SK-N-SH treated with all-trans-retinoic acid at 6 μM for 48 hours (cell line): ENCODE measurements around the gene WWC1.

Experiments used
- ATAC-seq: fragments of 200-7000 bp; cut with Tn5 transposase; 3 replicates; pipeline ENCODE4 v1.9.1; 2020; ENCODE audit warnings: mild to moderate bottlenecking, moderate library complexity
- ARNTL ChIP-seq: fragments of 450-650 bp; formaldehyde crosslinking; IDR thresholded peaks from 2 replicates; pipeline ENCODE4 v1.5.0; 2020; ENCODE audit warnings: low read depth, mild to moderate bottlenecking, moderate library complexity, borderline replicate concordance
- BACH2 ChIP-seq: fragments of 250-450 bp; sonication (Bioruptor Pico); IDR thresholded peaks from 2 replicates; pipeline ENCODE4 v1.9.0; 2021; ENCODE audit warnings: mild to moderate bottlenecking, borderline replicate concordance
- CREB5 ChIP-seq: fragments of 250-450 bp; sonication (Bioruptor Pico); IDR thresholded peaks from 2 replicates; pipeline ENCODE4 v1.5.1; 2020; ENCODE audit warnings: low read depth, mild to moderate bottlenecking, moderate library complexity
- CSDC2 ChIP-seq: fragments of 250-450 bp; sonication (Bioruptor Pico); IDR thresholded peaks from 2 replicates; pipeline ENCODE4 v1.5.0; 2020; ENCODE audit warnings: mild to moderate bottlenecking, moderate library complexity
- ESRRG ChIP-seq: fragments of 250-450 bp; sonication (Bioruptor Pico); IDR thresholded peaks from 2 replicates; pipeline ENCODE4 v1.6.1; 2021; ENCODE audit warnings: mild to moderate bottlenecking
- GLIS3 ChIP-seq: fragments of 250-450 bp; sonication (Bioruptor Pico); IDR thresholded peaks from 2 replicates; pipeline ENCODE4 v1.5.0; 2020; ENCODE audit warnings: mild to moderate bottlenecking, moderate library complexity
- ISL1 ChIP-seq: fragments of 250-450 bp; sonication (Bioruptor Pico); IDR thresholded peaks from 2 replicates; pipeline ENCODE4 v2.1.2; 2022; ENCODE audit warnings: mild to moderate bottlenecking, moderate library complexity
- OSR1 ChIP-seq: fragments of 250-450 bp; sonication (Bioruptor Pico); IDR thresholded peaks from 2 replicates; pipeline ENCODE4 v1.8.0; 2022; ENCODE audit warnings: moderate library complexity, mild to moderate bottlenecking, inconsistent platforms
- POU6F1 ChIP-seq: fragments of 250-450 bp; sonication (Bioruptor Pico); IDR thresholded peaks from 2 replicates; pipeline ENCODE4 v1.8.0; 2021; ENCODE audit warnings: low read depth, mild to moderate bottlenecking, moderate library complexity, borderline replicate concordance
- PPARA ChIP-seq: fragments of 250-450 bp; sonication (Bioruptor Pico); IDR thresholded peaks from 2 replicates; pipeline ENCODE4 v1.5.0; 2020; ENCODE audit warnings: mild to moderate bottlenecking, borderline replicate concordance
- RARB ChIP-seq: fragments of 250-450 bp; sonication (Bioruptor Pico); IDR thresholded peaks from 2 replicates; pipeline ENCODE4 v1.8.0; 2021; ENCODE audit warnings: mild to moderate bottlenecking, moderate library complexity
- SNAI2 ChIP-seq: fragments of 250-450 bp; sonication (Bioruptor Pico); IDR thresholded peaks from 2 replicates; pipeline ENCODE4 v1.5.0; 2020; ENCODE audit warnings: mild to moderate bottlenecking, moderate library complexity
- TCF4 ChIP-seq: fragments of 250-450 bp; sonication (Bioruptor Pico); IDR thresholded peaks from 2 replicates; pipeline ENCODE4 v1.8.0; 2021; ENCODE audit warnings: mild to moderate bottlenecking, moderate library complexity, borderline replicate concordance
- TOX ChIP-seq: fragments of 250-450 bp; sonication (Bioruptor Pico); IDR thresholded peaks from 2 replicates; pipeline ENCODE4 v1.8.0; 2021; ENCODE audit warnings: mild to moderate bottlenecking, moderate library complexity, borderline replicate concordance
- ZC3H10 ChIP-seq: fragments of 250-450 bp; sonication (Bioruptor Pico); IDR thresholded peaks from 2 replicates; pipeline ENCODE4 v1.5.1; 2021; ENCODE audit warnings: mild to moderate bottlenecking, moderate library complexity
- ZFP30 ChIP-seq: fragments of 450-650 bp; formaldehyde crosslinking; IDR thresholded peaks from 2 replicates; pipeline ENCODE4 v1.5.0; 2022; ENCODE audit warnings: mild to moderate bottlenecking, moderate library complexity
- ZNF565 ChIP-seq: fragments of 450-650 bp; formaldehyde crosslinking; conservative IDR thresholded peaks from 2 replicates; pipeline ENCODE4 v1.5.0; 2020; ENCODE audit warnings: low read depth, mild to moderate bottlenecking, moderate library complexity
- ZNF8 ChIP-seq: fragments of 450-650 bp; formaldehyde crosslinking; IDR thresholded peaks from 2 replicates; pipeline ENCODE4 v1.5.0; 2020; ENCODE audit warnings: mild to moderate bottlenecking, moderate library complexity
- TF ChIP-seq, protein P1 (sequence below): fragments of 250-450 bp; sonication (Bioruptor Pico); IDR thresholded peaks from 2 replicates; pipeline ENCODE4 v1.5.1; 2021; ENCODE audit warnings: mild to moderate bottlenecking, moderate library complexity
- TF ChIP-seq, protein P2 (sequence below): fragments of 250-450 bp; sonication (Bioruptor Pico); IDR thresholded peaks from 2 replicates; pipeline ENCODE4 v1.8.0; 2020; ENCODE audit warnings: mild to moderate bottlenecking, moderate library complexity, borderline replicate concordance
- TF ChIP-seq, protein P3 (sequence below): fragments of 250-450 bp; sonication (Bioruptor Pico); IDR thresholded peaks from 2 replicates; pipeline ENCODE4 v1.5.0; 2020; ENCODE audit warnings: mild to moderate bottlenecking, moderate library complexity

WWC1 gene

GRCh38 chr5:168467755-168468330 lies 176.4 kb downstream of the WWC1 start:
- no peak for ATAC-seq
- TF ChIP-seq TOX (CRISPR knock-in tag) (no peak), PPARA (CRISPR knock-in tag) (no peak), OSR1 (CRISPR knock-in tag) (no peak)
- TF ChIP-seq, protein P1, sequence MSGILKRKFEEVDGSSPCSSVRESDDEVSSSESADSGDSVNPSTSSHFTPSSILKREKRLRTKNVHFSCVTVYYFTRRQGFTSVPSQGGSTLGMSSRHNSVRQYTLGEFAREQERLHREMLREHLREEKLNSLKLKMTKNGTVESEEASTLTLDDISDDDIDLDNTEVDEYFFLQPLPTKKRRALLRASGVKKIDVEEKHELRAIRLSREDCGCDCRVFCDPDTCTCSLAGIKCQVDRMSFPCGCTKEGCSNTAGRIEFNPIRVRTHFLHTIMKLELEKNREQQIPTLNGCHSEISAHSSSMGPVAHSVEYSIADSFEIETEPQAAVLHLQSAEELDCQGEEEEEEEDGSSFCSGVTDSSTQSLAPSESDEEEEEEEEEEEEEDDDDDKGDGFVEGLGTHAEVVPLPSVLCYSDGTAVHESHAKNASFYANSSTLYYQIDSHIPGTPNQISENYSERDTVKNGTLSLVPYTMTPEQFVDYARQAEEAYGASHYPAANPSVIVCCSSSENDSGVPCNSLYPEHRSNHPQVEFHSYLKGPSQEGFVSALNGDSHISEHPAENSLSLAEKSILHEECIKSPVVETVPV (CRISPR knock-in tag), result no peak

GRCh38 chr5:168468836-168469235 lies 177.4 kb downstream of the WWC1 start:
- no peak for TF ChIP-seq TOX (CRISPR knock-in tag)
- TF ChIP-seq ARNTL, result no peak
- TF ChIP-seq, protein P2, sequence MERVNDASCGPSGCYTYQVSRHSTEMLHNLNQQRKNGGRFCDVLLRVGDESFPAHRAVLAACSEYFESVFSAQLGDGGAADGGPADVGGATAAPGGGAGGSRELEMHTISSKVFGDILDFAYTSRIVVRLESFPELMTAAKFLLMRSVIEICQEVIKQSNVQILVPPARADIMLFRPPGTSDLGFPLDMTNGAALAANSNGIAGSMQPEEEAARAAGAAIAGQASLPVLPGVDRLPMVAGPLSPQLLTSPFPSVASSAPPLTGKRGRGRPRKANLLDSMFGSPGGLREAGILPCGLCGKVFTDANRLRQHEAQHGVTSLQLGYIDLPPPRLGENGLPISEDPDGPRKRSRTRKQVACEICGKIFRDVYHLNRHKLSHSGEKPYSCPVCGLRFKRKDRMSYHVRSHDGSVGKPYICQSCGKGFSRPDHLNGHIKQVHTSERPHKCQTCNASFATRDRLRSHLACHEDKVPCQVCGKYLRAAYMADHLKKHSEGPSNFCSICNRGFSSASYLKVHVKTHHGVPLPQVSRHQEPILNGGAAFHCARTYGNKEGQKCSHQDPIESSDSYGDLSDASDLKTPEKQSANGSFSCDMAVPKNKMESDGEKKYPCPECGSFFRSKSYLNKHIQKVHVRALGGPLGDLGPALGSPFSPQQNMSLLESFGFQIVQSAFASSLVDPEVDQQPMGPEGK (CRISPR knock-in tag), result no peak
- no peak for TF ChIP-seq CREB5 (CRISPR knock-in tag)
- no peak for TF ChIP-seq BACH2 (CRISPR knock-in tag)
- TF ChIP-seq, protein P1 (CRISPR knock-in tag), result no peak
- no peak for TF ChIP-seq RARB (CRISPR knock-in tag)
- no peak for TF ChIP-seq ZNF565 (CRISPR knock-in tag)
- TF ChIP-seq ESRRG (CRISPR knock-in tag), result no peak
- no peak for TF ChIP-seq ZC3H10 (CRISPR knock-in tag)
- no peak for ATAC-seq

DNA sequence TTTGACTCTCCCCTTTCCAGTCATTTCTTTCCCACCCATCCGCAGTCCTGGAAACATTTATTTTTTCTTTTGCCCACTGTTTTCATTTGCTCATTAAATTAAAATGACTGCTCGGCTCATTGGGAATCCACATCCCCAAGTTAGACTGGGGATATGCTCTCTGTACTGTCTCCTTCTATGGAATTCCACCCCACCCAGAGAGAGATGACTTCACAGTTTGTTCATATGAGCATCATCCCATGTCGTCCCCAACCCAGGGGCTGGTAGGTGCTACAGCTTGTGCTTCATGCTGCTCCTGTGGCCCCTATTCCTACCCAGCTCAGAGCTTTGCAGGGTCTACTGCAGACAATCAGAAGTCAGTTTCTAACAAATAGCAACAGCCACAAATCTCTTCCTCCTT lies 178.4 kb downstream of the WWC1 start:
- TF ChIP-seq, protein P1 (CRISPR knock-in tag), result no peak
- no peak for TF ChIP-seq ZFP30 (CRISPR knock-in tag)
- no peak for TF ChIP-seq CREB5 (CRISPR knock-in tag)
- TF ChIP-seq, protein P2 (CRISPR knock-in tag), result no peak
- no peak for TF ChIP-seq OSR1 (CRISPR knock-in tag)
- TF ChIP-seq ZC3H10 (CRISPR knock-in tag), result no peak
- TF ChIP-seq ZNF8 (CRISPR knock-in tag), result no peak
- no peak for TF ChIP-seq TCF4 (CRISPR knock-in tag)
- no peak for TF ChIP-seq SNAI2 (CRISPR knock-in tag)
- TF ChIP-seq ESRRG (CRISPR knock-in tag), result no peak
- TF ChIP-seq, protein P3, sequence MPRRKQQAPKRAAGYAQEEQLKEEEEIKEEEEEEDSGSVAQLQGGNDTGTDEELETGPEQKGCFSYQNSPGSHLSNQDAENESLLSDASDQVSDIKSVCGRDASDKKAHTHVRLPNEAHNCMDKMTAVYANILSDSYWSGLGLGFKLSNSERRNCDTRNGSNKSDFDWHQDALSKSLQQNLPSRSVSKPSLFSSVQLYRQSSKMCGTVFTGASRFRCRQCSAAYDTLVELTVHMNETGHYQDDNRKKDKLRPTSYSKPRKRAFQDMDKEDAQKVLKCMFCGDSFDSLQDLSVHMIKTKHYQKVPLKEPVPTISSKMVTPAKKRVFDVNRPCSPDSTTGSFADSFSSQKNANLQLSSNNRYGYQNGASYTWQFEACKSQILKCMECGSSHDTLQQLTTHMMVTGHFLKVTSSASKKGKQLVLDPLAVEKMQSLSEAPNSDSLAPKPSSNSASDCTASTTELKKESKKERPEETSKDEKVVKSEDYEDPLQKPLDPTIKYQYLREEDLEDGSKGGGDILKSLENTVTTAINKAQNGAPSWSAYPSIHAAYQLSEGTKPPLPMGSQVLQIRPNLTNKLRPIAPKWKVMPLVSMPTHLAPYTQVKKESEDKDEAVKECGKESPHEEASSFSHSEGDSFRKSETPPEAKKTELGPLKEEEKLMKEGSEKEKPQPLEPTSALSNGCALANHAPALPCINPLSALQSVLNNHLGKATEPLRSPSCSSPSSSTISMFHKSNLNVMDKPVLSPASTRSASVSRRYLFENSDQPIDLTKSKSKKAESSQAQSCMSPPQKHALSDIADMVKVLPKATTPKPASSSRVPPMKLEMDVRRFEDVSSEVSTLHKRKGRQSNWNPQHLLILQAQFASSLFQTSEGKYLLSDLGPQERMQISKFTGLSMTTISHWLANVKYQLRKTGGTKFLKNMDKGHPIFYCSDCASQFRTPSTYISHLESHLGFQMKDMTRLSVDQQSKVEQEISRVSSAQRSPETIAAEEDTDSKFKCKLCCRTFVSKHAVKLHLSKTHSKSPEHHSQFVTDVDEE (CRISPR knock-in tag), result no peak
- no peak for TF ChIP-seq GLIS3
- TF ChIP-seq CSDC2 (CRISPR knock-in tag), result no peak
- TF ChIP-seq ISL1, result no peak
- TF ChIP-seq RARB (CRISPR knock-in tag), result no peak
- TF ChIP-seq BACH2 (CRISPR knock-in tag), result no peak
- no peak for TF ChIP-seq POU6F1
- no peak for ATAC-seq
